Kidney epithelial cell (primary cell): Measurements from ENCODE around the gene GTSE1. TPM values are rescaled to one million over a fixed set of nuclear protein-coding genes. Genes with fewer than 3 reads are reported as not detected.
A peak's percentile ranks its signal among the peaks of the same experiment; 100 is the strongest.
"Not testable (repeated sequence)": the region's sequence is repeated elsewhere in the genome, so short reads cannot be mapped to it uniquely, and the experiment has no call there.

Experiments used
- DNase-seq: peaks from one replicate; pipeline ENCODE4 v3.0.0-alpha.2; 2010; ENCODE audit warnings: low read depth
- H3K27me3 ChIP-seq: 2 replicates; pipeline ENCODE4 v1.6.0; 2011; ENCODE audit warnings: low read length; ENCODE audit not compliant: control insufficient read depth, insufficient read depth
- H3K36me3 ChIP-seq: 2 replicates; pipeline ENCODE4 v1.5.1; 2011; ENCODE audit warnings: low read length; ENCODE audit not compliant: control insufficient read depth, insufficient read depth
- H3K4me3 ChIP-seq: 2 replicates; pipeline ENCODE4 v1.5.1; 2011; ENCODE audit warnings: low read depth, mild to moderate bottlenecking, control low read depth, low read length
- CTCF ChIP-seq: IDR thresholded peaks from 2 replicates; pipeline ENCODE4 v1.5.1; 2011; ENCODE audit warnings: mild to moderate bottlenecking, moderate library complexity, low read length, control low read depth, inconsistent platforms; ENCODE audit not compliant: insufficient read depth, poor library complexity, severe bottlenecking
- total RNA-seq: library from RNA; depleted of rRNA; stranded (reverse); fragments of >200 nt; gene quantifications from 2 replicates; pipeline ENCODE4 v1.2.3, GENCODE V29; 2015

The GTSE1 gene
- total RNA-seq, 1 donor from 2014 or later: 3.8 TPM

- Histone ChIP-seq H3K27me3 (peaks cover 11% of the 10 kb centered on the region), H3K4me3 (no peak within 1 kb of the TSS), H3K36me3 (no peaks in the 10 kb centered on the region)
- no peak for DNase-seq
- no peak for TF ChIP-seq CTCF
These were observed 33.5 kb upstream of the GTSE1 start, which contains the start of gene PKDREJ for GRCh38 chr22:46263216-46263590. TSS of gene PKDREJ (minus strand) at chr22:46263343. CDS start at chr22:46263322, 21 bp downstream.

GRCh38 chr22:46264520-46264919, 32.1 kb upstream of the GTSE1 start:
- H3K36me3 ChIP-seq, H3K4me3 ChIP-seq, DNase-seq: not testable (repeated sequence)
- H3K27me3 ChIP-seq: peaks cover 11% of the 10 kb centered on the region

GRCh38 chr22:46265627-46266026, 31.0 kb upstream of the GTSE1 start:
- not testable (repeated sequence) for DNase-seq, H3K4me3 ChIP-seq, H3K36me3 ChIP-seq
- peaks cover 11% of the 10 kb centered on the region for H3K27me3 ChIP-seq

GRCh38 chr22:46267431-46268279, 29.0 kb upstream of the GTSE1 start, which contains the start of gene TTC38:
TSS of gene TTC38 (plus strand) at chr22:46268008. CDS start at chr22:46268040, 32 bp downstream.
- DNase-seq: no peak
- H3K36me3 ChIP-seq: no peaks in the 10 kb centered on the region
- H3K4me3 ChIP-seq: peak within 1 kb of the TSS; percentile 87
- H3K27me3 ChIP-seq: no peaks in the 10 kb centered on the region
- TF ChIP-seq CTCF: no peak

- Histone ChIP-seq H3K4me3 (no peak overlapping the region), H3K36me3 (peaks cover 2% of the 10 kb centered on the region), H3K27me3 (no peaks in the 10 kb centered on the region)
- DNase-seq: no peak
- TF ChIP-seq CTCF: no peak
These were observed 27.1 kb upstream of the GTSE1 start for GRCh38 chr22:46269564-46269963.

GRCh38 chr22:46272196-46272595, 24.5 kb upstream of the GTSE1 start:
- Histone ChIP-seq H3K27me3 (no peaks in the 10 kb centered on the region), H3K4me3 (no peak overlapping the region), H3K36me3 (peaks cover 4% of the 10 kb centered on the region)
- DNase-seq: no peak
- no peak for TF ChIP-seq CTCF

- no peak for TF ChIP-seq CTCF
These were observed 23.8 kb upstream of the GTSE1 start for GRCh38 chr22:46272762-46273431.

More at GRCh38 chr22:46272762-46273431, 23.8 kb upstream of the GTSE1 start:
- Histone ChIP-seq H3K4me3 (no peak overlapping the region), H3K27me3 (no peaks in the 10 kb centered on the region), H3K36me3 (peaks cover 4% of the 10 kb centered on the region)
- no peak for DNase-seq
